GOT3 (cell line): Measurements from ENCODE around the gene THADA.

Source experiments
- DNase-seq: peaks from one replicate; lab custom pipeline; 2025; ENCODE audit warnings: mixed read lengths; lab: John Stamatoyannopoulos, UW

Gene THADA

GRCh38 chr2:43438858-43439655 is 156.8 kb downstream of the THADA start:
- DNase-seq = no peak

- DNase-seq = no peak
Measured at GRCh38 chr2:43438342-43438741, 157.5 kb downstream of the THADA start.

GRCh38 chr2:43437363-43437762 is 158.5 kb downstream of the THADA start:
- DNase-seq = no peak

- DNase-seq = no peak
Measured at GRCh38 chr2:43436431-43436830, 159.4 kb downstream of the THADA start.

GRCh38 chr2:43435746-43436145 is 160.1 kb downstream of the THADA start:
- no peak for DNase-seq

GRCh38 chr2:43430489-43430888 is 165.3 kb downstream of the THADA start:
- no peak for DNase-seq

GRCh38 chr2:43429369-43429768 is 166.5 kb downstream of the THADA start:
- no peak for DNase-seq

GRCh38 chr2:43427032-43427424 is 168.8 kb downstream of the THADA start:
- DNase-seq = no peak

- DNase-seq = no peak
Measured at GRCh38 chr2:43426305-43427031, 169.4 kb downstream of the THADA start.

- no peak for DNase-seq
Measured at GRCh38 chr2:43425659-43426058, 170.2 kb downstream of the THADA start.

GRCh38 chr2:43424262-43425207 is 171.3 kb downstream of the THADA start:
- no peak for DNase-seq

- DNase-seq = no peak
Measured at GRCh38 chr2:43423941-43424261, 171.9 kb downstream of the THADA start.

GRCh38 chr2:43421194-43421593 is 174.6 kb downstream of the THADA start:
- DNase-seq = no peak

- no peak for DNase-seq
Measured at GRCh38 chr2:43420389-43420801, 175.4 kb downstream of the THADA start.

GRCh38 chr2:43419876-43420275 is 176.0 kb downstream of the THADA start:
- no peak for DNase-seq

GRCh38 chr2:43419243-43419642 is 176.6 kb downstream of the THADA start:
- DNase-seq = no peak

GRCh38 chr2:43418680-43419079 is 177.2 kb downstream of the THADA start:
- DNase-seq = no peak

GRCh38 chr2:43417300-43417699 is 178.5 kb downstream of the THADA start:
- no peak for DNase-seq

- DNase-seq = no peak
Measured at GRCh38 chr2:43415592-43415991, 180.2 kb downstream of the THADA start.

- no peak for DNase-seq
Measured at GRCh38 chr2:43414586-43415135, 181.2 kb downstream of the THADA start.

GRCh38 chr2:43414033-43414432 is 181.8 kb downstream of the THADA start:
- no peak for DNase-seq

- no peak for DNase-seq
Measured at GRCh38 chr2:43412114-43412753, 183.6 kb downstream of the THADA start.
